ENCODE results near the gene HOXC13. TPM values are rescaled to one million over a fixed set of nuclear protein-coding genes. Genes with fewer than 3 reads are reported as not detected.

Gene HOXC13
- total and polyA plus RNA-seq, 9 of the 15 experiments (the other 6 are each of a cell fraction or from before 2014, with no cell fraction given): 0.03 to 0.29 (median 0.17) TPM; not detected in 2

GRCh38 chr12:53995378-53996239 lies 57.0 kb downstream of the HOXC13 start (continued):
- TF ChIP-seq, protein P1, sequence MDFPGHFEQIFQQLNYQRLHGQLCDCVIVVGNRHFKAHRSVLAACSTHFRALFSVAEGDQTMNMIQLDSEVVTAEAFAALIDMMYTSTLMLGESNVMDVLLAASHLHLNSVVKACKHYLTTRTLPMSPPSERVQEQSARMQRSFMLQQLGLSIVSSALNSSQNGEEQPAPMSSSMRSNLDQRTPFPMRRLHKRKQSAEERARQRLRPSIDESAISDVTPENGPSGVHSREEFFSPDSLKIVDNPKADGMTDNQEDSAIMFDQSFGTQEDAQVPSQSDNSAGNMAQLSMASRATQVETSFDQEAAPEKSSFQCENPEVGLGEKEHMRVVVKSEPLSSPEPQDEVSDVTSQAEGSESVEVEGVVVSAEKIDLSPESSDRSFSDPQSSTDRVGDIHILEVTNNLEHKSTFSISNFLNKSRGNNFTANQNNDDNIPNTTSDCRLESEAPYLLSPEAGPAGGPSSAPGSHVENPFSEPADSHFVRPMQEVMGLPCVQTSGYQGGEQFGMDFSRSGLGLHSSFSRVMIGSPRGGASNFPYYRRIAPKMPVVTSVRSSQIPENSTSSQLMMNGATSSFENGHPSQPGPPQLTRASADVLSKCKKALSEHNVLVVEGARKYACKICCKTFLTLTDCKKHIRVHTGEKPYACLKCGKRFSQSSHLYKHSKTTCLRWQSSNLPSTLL (IDR thresholded peaks at IDR 0.05): no peak
- 0 out of 2 replicates have a peak, but pooled peaks have one; percentile 34 for TF ChIP-seq ZBTB1 (CRISPR knock-in tag; IDR thresholded peaks at IDR 0.05; ENCODE audit: borderline replicate concordance, low read depth)
- no peak for TF ChIP-seq HMG20B (CRISPR knock-in tag; IDR thresholded peaks at IDR 0.05)
- peak; percentile 26; the same call in 1 of the 2 replicates for TF ChIP-seq MTA3 (IDR thresholded peaks at IDR 0.05; ENCODE audit: borderline replicate concordance)
- no peak for TF ChIP-seq MCM2 (IDR thresholded peaks at IDR 0.05; ENCODE audit: low read depth)
- TF ChIP-seq ZNF764 (CRISPR knock-in tag; IDR thresholded peaks at IDR 0.05; ENCODE audit: low read depth): no peak
- TF ChIP-seq CHD4 (IDR thresholded peaks at IDR 0.05; ENCODE audit: insufficient read depth, insufficient replicate concordance, low read depth, low read length, poor library complexity, severe bottlenecking): no peak
- no peak for TF ChIP-seq CHCHD3 (CRISPR knock-in tag; IDR thresholded peaks at IDR 0.05)
- no peak for TF ChIP-seq ZNF3 (CRISPR knock-in tag; IDR thresholded peaks at IDR 0.05)
- no peak for TF ChIP-seq BRF1 (IDR thresholded peaks at IDR 0.05; ENCODE audit: borderline replicate concordance, extremely low read depth, insufficient read length)
- no peak for TF ChIP-seq TFAM (CRISPR knock-in tag; conservative IDR thresholded peaks at IDR 0.05)
- no peak for TF ChIP-seq XRCC3 (IDR thresholded peaks at IDR 0.05)
- no peak for TF ChIP-seq ZNF23 (CRISPR knock-in tag; IDR thresholded peaks at IDR 0.05)
- TF ChIP-seq, protein P2, sequence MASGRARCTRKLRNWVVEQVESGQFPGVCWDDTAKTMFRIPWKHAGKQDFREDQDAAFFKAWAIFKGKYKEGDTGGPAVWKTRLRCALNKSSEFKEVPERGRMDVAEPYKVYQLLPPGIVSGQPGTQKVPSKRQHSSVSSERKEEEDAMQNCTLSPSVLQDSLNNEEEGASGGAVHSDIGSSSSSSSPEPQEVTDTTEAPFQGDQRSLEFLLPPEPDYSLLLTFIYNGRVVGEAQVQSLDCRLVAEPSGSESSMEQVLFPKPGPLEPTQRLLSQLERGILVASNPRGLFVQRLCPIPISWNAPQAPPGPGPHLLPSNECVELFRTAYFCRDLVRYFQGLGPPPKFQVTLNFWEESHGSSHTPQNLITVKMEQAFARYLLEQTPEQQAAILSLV (tag; IDR thresholded peaks at IDR 0.05): no peak
- TF ChIP-seq ZNF785 (CRISPR knock-in tag; IDR thresholded peaks at IDR 0.05): no peak
- no peak for TF ChIP-seq ZNF354B (CRISPR knock-in tag; IDR thresholded peaks at IDR 0.05)
- TF ChIP-seq SMARCE1 (IDR thresholded peaks at IDR 0.05): no peak
- TF ChIP-seq ZNF134 (CRISPR knock-in tag; conservative IDR thresholded peaks at IDR 0.05): no peak
- TF ChIP-seq NFYB (IDR thresholded peaks at IDR 0.05; ENCODE audit: extremely low read depth, insufficient read length): no peak
- TF ChIP-seq ZNF551 (CRISPR knock-in tag; IDR thresholded peaks at IDR 0.05): no peak
- TF ChIP-seq ZNF707 (CRISPR knock-in tag; conservative IDR thresholded peaks at IDR 0.05): no peak
- TF ChIP-seq, protein P3, sequence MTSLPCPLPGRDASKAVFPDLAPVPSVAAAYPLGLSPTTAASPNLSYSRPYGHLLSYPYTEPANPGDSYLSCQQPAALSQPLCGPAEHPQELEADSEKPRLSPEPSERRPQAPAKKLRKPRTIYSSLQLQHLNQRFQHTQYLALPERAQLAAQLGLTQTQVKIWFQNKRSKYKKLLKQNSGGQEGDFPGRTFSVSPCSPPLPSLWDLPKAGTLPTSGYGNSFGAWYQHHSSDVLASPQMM (CRISPR knock-in tag; IDR thresholded peaks at IDR 0.05): no peak
- TF ChIP-seq U2AF1 (optimal IDR thresholded peaks at IDR 0.05; ENCODE audit: low read depth, low read length): no peak
- no peak; the same call in 1 of the 2 replicates for TF ChIP-seq CBX1 (IDR thresholded peaks at IDR 0.05; ENCODE audit: low read depth)
- TF ChIP-seq ZBTB7A (IDR thresholded peaks at IDR 0.05; ENCODE audit: borderline replicate concordance, control insufficient read depth, low read depth, low read length): peak; percentile 86; the same call in 1 of the 2 replicates
- TF ChIP-seq ZNF184 (CRISPR knock-in tag; IDR thresholded peaks at IDR 0.05): no peak
- TF ChIP-seq CBX8 (IDR thresholded peaks at IDR 0.05; ENCODE audit: borderline replicate concordance, extremely low read depth, low read depth, low read length, poor library complexity, severe bottlenecking): no peak

Measured in K562 (cell line).